NT2/D1 (cell line): ENCODE data around the gene SCAPER.

Experiments
- SUZ12 ChIP-seq: IDR thresholded peaks from 2 replicates; pipeline ENCODE4 v1.6.1; 2011; ENCODE audit not compliant: insufficient read length, insufficient read depth; ENCODE audit errors: extremely low read depth
- ZNF274 ChIP-seq: IDR thresholded peaks from 2 replicates; pipeline ENCODE4 v1.6.1; 2011; ENCODE audit warnings: mild to moderate bottlenecking, low read depth, low read length

GRCh38 chr15:76418352-76419140 lies 486.6 kb downstream of the SCAPER start:
- TF ChIP-seq ZNF274 = no peak
- no peak for TF ChIP-seq SUZ12
